ENCODE results near the gene CBY3. TPM values are rescaled to one million over a fixed set of nuclear protein-coding genes. Genes with fewer than 3 reads are reported as not detected.

CBY3 gene
- total and polyA plus RNA-seq, 2 of the 13 experiments (the other 11 are each of a cell fraction or from before 2014, with no cell fraction given) = not detected

DNA sequence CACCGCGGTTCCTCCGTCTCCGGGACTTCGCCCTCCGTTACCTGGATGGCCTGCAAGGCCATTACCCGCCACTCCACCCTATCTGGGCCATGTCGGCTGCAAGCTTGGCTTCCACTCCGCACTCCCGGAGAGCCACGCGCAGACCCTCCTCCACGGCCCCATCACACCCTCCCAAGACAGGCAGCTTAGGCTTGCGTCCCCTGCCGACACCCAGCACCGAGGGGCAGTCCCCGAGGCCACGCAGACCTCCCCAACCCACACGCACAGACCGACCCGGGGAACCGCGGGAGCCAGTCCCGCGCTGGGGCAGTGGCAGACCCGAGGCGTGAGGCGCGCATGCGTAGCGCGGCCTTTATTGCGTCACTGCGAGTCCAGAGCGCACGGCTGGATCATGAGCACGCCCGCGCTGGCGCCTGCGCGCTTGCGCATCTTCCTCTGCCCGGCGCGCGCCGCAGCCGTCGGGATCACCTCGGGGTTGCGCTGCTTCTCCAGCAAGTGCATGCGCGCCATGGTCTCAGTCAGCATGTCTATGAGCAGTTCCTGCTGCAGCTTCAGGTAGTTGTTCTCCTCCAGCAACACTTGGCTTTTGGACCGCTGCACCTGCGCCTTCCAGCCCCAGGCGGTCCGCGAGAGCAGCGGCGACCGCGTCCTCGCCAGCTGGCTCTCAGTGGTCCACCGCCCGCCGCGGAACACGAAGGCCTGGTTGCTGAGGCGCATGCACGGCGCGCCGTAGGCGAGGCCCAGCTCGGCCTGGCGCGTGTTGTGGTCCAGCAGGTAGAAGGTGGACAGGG lies 2.4 kb downstream of the CBY3 start (continued):
- TF ChIP-seq, protein P1, sequence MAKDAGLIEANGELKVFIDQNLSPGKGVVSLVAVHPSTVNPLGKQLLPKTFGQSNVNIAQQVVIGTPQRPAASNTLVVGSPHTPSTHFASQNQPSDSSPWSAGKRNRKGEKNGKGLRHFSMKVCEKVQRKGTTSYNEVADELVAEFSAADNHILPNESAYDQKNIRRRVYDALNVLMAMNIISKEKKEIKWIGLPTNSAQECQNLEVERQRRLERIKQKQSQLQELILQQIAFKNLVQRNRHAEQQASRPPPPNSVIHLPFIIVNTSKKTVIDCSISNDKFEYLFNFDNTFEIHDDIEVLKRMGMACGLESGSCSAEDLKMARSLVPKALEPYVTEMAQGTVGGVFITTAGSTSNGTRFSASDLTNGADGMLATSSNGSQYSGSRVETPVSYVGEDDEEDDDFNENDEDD (CRISPR knock-in tag; IDR thresholded peaks at IDR 0.05; ENCODE audit: borderline replicate concordance) = peak; percentile 81; the same call in 1 of the 2 replicates
- TF ChIP-seq TAF15 (IDR thresholded peaks at IDR 0.05; ENCODE audit: low read depth, low read length, poor library complexity, severe bottlenecking) (peak; percentile 61), NBN (conservative IDR thresholded peaks at IDR 0.05) (no peak), ISL2 (CRISPR knock-in tag; IDR thresholded peaks at IDR 0.05) (peak; percentile 73), ZNF713 (CRISPR knock-in tag; IDR thresholded peaks at IDR 0.05) (0 out of 2 replicates have a peak, but pooled peaks have one; percentile 16), RXRA (CRISPR knock-in tag; IDR thresholded peaks at IDR 0.05) (peak; percentile 60; the same call in 1 of the 2 replicates), EHMT2 (IDR thresholded peaks at IDR 0.05; ENCODE audit: borderline replicate concordance, low read depth, low read length) (no peak), ZNF451 (CRISPR knock-in tag; IDR thresholded peaks at IDR 0.05) (no peak; the same call in 1 of the 2 replicates), ZNF160 (CRISPR knock-in tag; IDR thresholded peaks at IDR 0.05) (no peak; the same call in 1 of the 2 replicates), GATAD1 (CRISPR knock-in tag; IDR thresholded peaks at IDR 0.05) (peak; percentile 87), EED (CRISPR knock-in tag; IDR thresholded peaks at IDR 0.05) (peak; percentile 91), RFXANK (CRISPR knock-in tag; IDR thresholded peaks at IDR 0.05) (no peak), ZNF562 (CRISPR knock-in tag; IDR thresholded peaks at IDR 0.05; ENCODE audit: borderline replicate concordance) (no peak), ZBTB42 (CRISPR knock-in tag; IDR thresholded peaks at IDR 0.05) (no peak; the same call in 1 of the 2 replicates), RBAK (CRISPR knock-in tag; IDR thresholded peaks at IDR 0.05) (peak; percentile 15; the same call in 1 of the 2 replicates)
- TF ChIP-seq, protein P2, sequence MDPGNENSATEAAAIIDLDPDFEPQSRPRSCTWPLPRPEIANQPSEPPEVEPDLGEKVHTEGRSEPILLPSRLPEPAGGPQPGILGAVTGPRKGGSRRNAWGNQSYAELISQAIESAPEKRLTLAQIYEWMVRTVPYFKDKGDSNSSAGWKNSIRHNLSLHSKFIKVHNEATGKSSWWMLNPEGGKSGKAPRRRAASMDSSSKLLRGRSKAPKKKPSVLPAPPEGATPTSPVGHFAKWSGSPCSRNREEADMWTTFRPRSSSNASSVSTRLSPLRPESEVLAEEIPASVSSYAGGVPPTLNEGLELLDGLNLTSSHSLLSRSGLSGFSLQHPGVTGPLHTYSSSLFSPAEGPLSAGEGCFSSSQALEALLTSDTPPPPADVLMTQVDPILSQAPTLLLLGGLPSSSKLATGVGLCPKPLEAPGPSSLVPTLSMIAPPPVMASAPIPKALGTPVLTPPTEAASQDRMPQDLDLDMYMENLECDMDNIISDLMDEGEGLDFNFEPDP (CRISPR knock-in tag; conservative IDR thresholded peaks at IDR 0.05) = no peak
- TF ChIP-seq, protein P3, sequence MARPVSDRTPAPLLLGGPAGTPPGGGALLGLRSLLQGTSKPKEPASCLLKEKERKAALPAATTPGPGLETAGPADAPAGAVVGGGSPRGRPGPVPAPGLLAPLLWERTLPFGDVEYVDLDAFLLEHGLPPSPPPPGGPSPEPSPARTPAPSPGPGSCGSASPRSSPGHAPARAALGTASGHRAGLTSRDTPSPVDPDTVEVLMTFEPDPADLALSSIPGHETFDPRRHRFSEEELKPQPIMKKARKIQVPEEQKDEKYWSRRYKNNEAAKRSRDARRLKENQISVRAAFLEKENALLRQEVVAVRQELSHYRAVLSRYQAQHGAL (CRISPR knock-in tag; IDR thresholded peaks at IDR 0.05; ENCODE audit: not compliant biosample characterization) = peak; percentile 98
- TF ChIP-seq, protein P4, sequence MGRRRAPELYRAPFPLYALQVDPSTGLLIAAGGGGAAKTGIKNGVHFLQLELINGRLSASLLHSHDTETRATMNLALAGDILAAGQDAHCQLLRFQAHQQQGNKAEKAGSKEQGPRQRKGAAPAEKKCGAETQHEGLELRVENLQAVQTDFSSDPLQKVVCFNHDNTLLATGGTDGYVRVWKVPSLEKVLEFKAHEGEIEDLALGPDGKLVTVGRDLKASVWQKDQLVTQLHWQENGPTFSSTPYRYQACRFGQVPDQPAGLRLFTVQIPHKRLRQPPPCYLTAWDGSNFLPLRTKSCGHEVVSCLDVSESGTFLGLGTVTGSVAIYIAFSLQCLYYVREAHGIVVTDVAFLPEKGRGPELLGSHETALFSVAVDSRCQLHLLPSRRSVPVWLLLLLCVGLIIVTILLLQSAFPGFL (CRISPR knock-in tag; IDR thresholded peaks at IDR 0.05) = no peak
- TF ChIP-seq, protein P5, sequence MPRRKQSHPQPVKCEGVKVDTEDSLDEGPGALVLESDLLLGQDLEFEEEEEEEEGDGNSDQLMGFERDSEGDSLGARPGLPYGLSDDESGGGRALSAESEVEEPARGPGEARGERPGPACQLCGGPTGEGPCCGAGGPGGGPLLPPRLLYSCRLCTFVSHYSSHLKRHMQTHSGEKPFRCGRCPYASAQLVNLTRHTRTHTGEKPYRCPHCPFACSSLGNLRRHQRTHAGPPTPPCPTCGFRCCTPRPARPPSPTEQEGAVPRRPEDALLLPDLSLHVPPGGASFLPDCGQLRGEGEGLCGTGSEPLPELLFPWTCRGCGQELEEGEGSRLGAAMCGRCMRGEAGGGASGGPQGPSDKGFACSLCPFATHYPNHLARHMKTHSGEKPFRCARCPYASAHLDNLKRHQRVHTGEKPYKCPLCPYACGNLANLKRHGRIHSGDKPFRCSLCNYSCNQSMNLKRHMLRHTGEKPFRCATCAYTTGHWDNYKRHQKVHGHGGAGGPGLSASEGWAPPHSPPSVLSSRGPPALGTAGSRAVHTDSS (CRISPR knock-in tag; conservative IDR thresholded peaks at IDR 0.05) = no peak; the same call in 1 of the 2 replicates
- TF ChIP-seq, protein P6, sequence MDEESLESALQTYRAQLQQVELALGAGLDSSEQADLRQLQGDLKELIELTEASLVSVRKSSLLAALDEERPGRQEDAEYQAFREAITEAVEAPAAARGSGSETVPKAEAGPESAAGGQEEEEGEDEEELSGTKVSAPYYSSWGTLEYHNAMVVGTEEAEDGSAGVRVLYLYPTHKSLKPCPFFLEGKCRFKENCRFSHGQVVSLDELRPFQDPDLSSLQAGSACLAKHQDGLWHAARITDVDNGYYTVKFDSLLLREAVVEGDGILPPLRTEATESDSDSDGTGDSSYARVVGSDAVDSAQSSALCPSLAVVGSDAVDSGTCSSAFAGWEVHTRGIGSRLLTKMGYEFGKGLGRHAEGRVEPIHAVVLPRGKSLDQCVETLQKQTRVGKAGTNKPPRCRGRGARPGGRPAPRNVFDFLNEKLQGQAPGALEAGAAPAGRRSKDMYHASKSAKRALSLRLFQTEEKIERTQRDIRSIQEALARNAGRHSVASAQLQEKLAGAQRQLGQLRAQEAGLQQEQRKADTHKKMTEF (CRISPR knock-in tag; IDR thresholded peaks at IDR 0.05) = peak; percentile 79; the same call in 1 of the 2 replicates
- TF ChIP-seq, protein P7, sequence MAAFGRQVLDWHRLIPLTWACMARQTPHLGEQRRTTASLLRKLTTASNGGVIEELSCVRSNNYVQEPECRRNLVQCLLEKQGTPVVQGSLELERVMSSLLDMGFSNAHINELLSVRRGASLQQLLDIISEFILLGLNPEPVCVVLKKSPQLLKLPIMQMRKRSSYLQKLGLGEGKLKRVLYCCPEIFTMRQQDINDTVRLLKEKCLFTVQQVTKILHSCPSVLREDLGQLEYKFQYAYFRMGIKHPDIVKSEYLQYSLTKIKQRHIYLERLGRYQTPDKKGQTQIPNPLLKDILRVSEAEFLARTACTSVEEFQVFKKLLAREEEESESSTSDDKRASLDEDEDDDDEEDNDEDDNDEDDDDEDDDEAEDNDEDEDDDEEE (CRISPR knock-in tag; IDR thresholded peaks at IDR 0.05) = no peak

All from HepG2 (cell line).